ENCODE data around the gene OR51B2.

OR51B2 gene

DNA sequence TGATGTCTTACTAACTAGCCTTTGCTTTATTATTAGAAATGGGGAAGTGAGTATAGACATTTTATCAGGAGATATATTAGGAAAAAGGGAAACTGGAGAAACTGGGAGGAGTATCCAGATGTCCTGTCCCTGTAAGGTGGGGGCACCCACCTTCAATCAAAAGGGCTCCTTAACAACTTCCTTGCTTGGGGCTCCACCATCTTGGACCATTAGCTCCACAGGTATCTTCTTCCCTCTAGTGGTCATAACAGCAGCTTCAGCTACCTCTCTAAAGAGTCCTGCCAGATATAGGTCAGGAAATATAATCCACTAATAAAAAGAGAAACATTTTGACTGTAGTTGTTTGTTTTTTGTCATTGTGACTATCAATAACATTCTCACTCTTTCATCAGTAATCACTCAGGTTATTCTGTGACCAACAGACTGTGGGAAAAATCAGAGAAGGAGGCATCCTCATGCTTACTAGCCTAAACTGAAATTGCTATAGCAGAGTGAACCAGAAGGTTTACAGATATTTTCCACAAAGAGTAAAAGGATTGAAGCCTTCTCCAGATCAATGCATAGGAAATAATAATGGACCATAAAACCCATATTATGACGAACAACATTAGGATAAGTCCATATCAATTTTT is 32.8 kb downstream of the OR51B2 start:
- CTCF ChIA-PET = no interaction called here
- no peak for TF ChIP-seq CTBP1 (IDR thresholded peaks at IDR 0.05; ENCODE audit: borderline replicate concordance)
- TF ChIP-seq FOXA1 (IDR thresholded peaks at IDR 0.05) = no peak
- no peak for TF ChIP-seq LEF1 (IDR thresholded peaks at IDR 0.05; ENCODE audit: borderline replicate concordance)
- no peak for TF ChIP-seq TARDBP (IDR thresholded peaks at IDR 0.05)
- TF ChIP-seq L3MBTL2 (conservative IDR thresholded peaks at IDR 0.05) = no peak
- TF ChIP-seq PKNOX1 (IDR thresholded peaks at IDR 0.05) = no peak
- no peak for TF ChIP-seq ZNF384 (IDR thresholded peaks at IDR 0.05)
- TF ChIP-seq HDGF (IDR thresholded peaks at IDR 0.05; ENCODE audit: borderline replicate concordance) = no peak
- no peak for TF ChIP-seq ELF4 (IDR thresholded peaks at IDR 0.05)
- no peak for TF ChIP-seq SP1 (IDR thresholded peaks at IDR 0.05)
- TF ChIP-seq NFRKB (IDR thresholded peaks at IDR 0.05) = no peak
- TF ChIP-seq FOXM1 (IDR thresholded peaks at IDR 0.05; ENCODE audit: borderline replicate concordance) = no peak
- no peak for TF ChIP-seq ARNT (IDR thresholded peaks at IDR 0.05)
- TF ChIP-seq SUZ12 (IDR thresholded peaks at IDR 0.05) = no peak
- no peak for TF ChIP-seq BHLHE40 (IDR thresholded peaks at IDR 0.05; ENCODE audit: borderline replicate concordance)
- POLR2A ChIA-PET = no interaction called here
- DNase-seq (ENCODE audit: extremely low spot score) = peak; percentile 18

DNA sequence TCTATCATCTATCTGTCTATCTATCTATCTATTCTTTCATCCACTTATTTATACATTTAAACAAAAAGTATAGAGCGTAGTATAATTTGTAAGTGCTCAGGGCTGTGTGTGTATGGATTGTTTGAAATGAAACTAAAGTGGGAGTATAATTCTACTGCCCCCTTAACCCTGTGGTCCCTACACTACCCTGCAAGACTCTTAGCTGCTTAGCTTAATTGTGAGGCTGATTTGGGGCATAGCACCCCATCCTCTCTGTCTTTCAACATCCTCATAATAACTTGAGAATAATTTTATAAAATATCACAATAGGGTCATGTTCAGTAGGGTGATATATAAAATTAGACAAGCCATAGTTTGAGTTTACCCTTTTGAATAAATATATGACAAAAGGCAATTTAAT is 34.0 kb downstream of the OR51B2 start:
- DNase-seq (ENCODE audit: extremely low spot score) = no peak
- ChIA-PET POLR2A (no interaction called here), CTCF (no interaction called here)
- no peak for TF ChIP-seq CTBP1 (IDR thresholded peaks at IDR 0.05; ENCODE audit: borderline replicate concordance)
- TF ChIP-seq HDGF (IDR thresholded peaks at IDR 0.05; ENCODE audit: borderline replicate concordance) = no peak
- no peak for TF ChIP-seq ZNF384 (IDR thresholded peaks at IDR 0.05)
- TF ChIP-seq ARNT (IDR thresholded peaks at IDR 0.05) = no peak
- no peak for TF ChIP-seq FOXM1 (IDR thresholded peaks at IDR 0.05; ENCODE audit: borderline replicate concordance)
- no peak for TF ChIP-seq FOXA1 (IDR thresholded peaks at IDR 0.05)
- no peak for TF ChIP-seq ELF4 (IDR thresholded peaks at IDR 0.05)
- TF ChIP-seq FOXK2 (IDR thresholded peaks at IDR 0.05) = no peak
- no peak for TF ChIP-seq L3MBTL2 (conservative IDR thresholded peaks at IDR 0.05)
- no peak for TF ChIP-seq BHLHE40 (IDR thresholded peaks at IDR 0.05; ENCODE audit: borderline replicate concordance)
- no peak for TF ChIP-seq NFRKB (IDR thresholded peaks at IDR 0.05)

DNA sequence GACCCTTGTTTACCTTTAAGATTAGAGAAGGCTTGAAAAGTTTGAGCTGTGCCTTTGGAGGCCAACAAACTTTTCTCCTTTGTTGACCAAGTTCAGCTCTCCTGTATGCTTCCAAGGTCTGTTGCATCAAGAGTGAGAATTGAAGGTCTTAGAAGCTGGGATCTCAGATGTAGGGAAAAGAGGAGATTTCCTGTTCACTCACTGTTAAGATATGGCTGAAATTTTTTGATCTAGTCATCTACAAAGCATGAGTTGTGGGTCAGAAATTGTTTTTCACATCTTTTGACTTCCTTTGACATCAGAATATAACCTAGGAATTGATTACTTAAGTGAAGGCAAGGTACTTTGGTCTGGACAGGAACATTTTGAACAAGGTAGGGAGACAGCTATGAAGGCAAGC is 34.4 kb downstream of the OR51B2 start:
- TF ChIP-seq FOXK2 (IDR thresholded peaks at IDR 0.05) (no peak), ZNF384 (IDR thresholded peaks at IDR 0.05) (no peak), HDGF (IDR thresholded peaks at IDR 0.05; ENCODE audit: borderline replicate concordance) (no peak), SUZ12 (IDR thresholded peaks at IDR 0.05) (no peak), ARNT (IDR thresholded peaks at IDR 0.05) (no peak), L3MBTL2 (conservative IDR thresholded peaks at IDR 0.05) (no peak), CTBP1 (IDR thresholded peaks at IDR 0.05; ENCODE audit: borderline replicate concordance) (no peak)
- DNase-seq (ENCODE audit: extremely low spot score) = no peak
- CTCF ChIA-PET = no interaction called here
- POLR2A ChIA-PET = no interaction called here

DNA sequence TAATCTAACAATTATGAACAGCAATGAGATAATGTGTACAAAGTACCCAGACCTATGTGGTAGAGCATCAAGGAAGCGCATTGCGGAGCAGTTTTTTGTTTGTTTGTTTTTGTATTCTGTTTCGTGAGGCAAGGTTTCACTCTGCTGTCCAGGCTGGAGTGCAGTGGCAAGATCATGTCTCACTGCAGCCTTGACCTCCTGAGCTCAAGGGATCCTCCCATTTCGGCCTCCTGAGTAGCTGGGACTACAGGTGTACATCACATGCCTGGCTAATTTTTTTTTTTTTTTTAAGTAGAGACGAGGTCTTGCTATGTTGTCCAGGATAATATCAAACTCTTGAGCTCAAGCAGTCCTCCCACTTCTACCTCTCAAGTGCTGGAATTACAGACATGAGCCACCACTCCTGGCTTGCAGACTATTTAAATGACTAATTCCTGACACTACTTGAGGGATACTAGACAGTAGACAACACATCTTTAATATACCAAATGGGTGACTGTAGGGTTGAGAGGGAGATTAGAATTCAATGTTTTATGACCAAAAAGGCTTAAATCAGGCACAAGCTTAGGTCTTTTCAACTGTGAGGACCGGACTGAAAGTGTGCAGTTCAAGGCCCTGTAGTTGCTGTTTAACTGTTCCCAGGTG is 35.1 kb downstream of the OR51B2 start:
- no peak for DNase-seq (ENCODE audit: extremely low spot score)
- POLR2A ChIA-PET = no interaction called here
- CTCF ChIA-PET = no interaction called here
- TF ChIP-seq NFRKB (IDR thresholded peaks at IDR 0.05) (no peak), FOXK2 (IDR thresholded peaks at IDR 0.05) (no peak), ARNT (IDR thresholded peaks at IDR 0.05) (no peak), CTBP1 (IDR thresholded peaks at IDR 0.05; ENCODE audit: borderline replicate concordance) (no peak), LEF1 (IDR thresholded peaks at IDR 0.05; ENCODE audit: borderline replicate concordance) (no peak), HDGF (IDR thresholded peaks at IDR 0.05; ENCODE audit: borderline replicate concordance) (no peak), FOXM1 (IDR thresholded peaks at IDR 0.05; ENCODE audit: borderline replicate concordance) (no peak), L3MBTL2 (conservative IDR thresholded peaks at IDR 0.05) (no peak), PKNOX1 (IDR thresholded peaks at IDR 0.05) (no peak), TARDBP (IDR thresholded peaks at IDR 0.05) (no peak), SUZ12 (IDR thresholded peaks at IDR 0.05) (no peak), SP1 (IDR thresholded peaks at IDR 0.05) (no peak), FOXA1 (IDR thresholded peaks at IDR 0.05) (no peak), ZNF384 (IDR thresholded peaks at IDR 0.05) (no peak), BHLHE40 (IDR thresholded peaks at IDR 0.05; ENCODE audit: borderline replicate concordance) (no peak), ELF4 (IDR thresholded peaks at IDR 0.05) (no peak)

DNA sequence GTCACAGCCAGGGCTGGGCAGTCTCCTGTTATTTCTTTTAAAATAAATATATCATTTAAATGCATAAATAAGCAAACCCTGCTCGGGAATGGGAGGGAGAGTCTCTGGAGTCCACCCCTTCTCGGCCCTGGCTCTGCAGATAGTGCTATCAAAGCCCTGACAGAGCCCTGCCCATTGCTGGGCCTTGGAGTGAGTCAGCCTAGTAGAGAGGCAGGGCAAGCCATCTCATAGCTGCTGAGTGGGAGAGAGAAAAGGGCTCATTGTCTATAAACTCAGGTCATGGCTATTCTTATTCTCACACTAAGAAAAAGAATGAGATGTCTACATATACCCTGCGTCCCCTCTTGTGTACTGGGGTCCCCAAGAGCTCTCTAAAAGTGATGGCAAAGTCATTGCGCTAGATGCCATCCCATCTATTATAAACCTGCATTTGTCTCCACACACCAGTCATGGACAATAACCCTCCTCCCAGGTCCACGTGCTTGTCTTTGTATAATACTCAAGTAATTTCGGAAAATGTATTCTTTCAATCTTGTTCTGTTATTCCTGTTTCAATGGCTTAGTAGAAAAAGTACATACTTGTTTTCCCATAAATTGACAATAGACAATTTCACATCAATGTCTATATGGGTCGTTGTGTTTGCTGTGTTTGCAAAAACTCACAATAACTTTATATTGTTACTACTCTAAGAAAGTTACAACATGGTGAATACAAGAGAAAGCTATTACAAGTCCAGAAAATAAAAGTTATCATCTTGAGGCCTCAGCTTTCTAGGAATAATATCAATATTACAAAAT is 35.8 kb downstream of the OR51B2 start:
- no peak for DNase-seq (ENCODE audit: extremely low spot score)
- ChIA-PET POLR2A (no interaction called here), CTCF (no interaction called here)
- TF ChIP-seq BHLHE40 (IDR thresholded peaks at IDR 0.05; ENCODE audit: borderline replicate concordance) (no peak), ZNF384 (IDR thresholded peaks at IDR 0.05) (no peak), FOXK2 (IDR thresholded peaks at IDR 0.05) (no peak), L3MBTL2 (conservative IDR thresholded peaks at IDR 0.05) (no peak), HDGF (IDR thresholded peaks at IDR 0.05; ENCODE audit: borderline replicate concordance) (no peak), FOXM1 (IDR thresholded peaks at IDR 0.05; ENCODE audit: borderline replicate concordance) (no peak), LEF1 (IDR thresholded peaks at IDR 0.05; ENCODE audit: borderline replicate concordance) (no peak), SP1 (IDR thresholded peaks at IDR 0.05) (no peak), TARDBP (IDR thresholded peaks at IDR 0.05) (no peak), ARNT (IDR thresholded peaks at IDR 0.05) (no peak), CTBP1 (IDR thresholded peaks at IDR 0.05; ENCODE audit: borderline replicate concordance) (no peak), ELF4 (IDR thresholded peaks at IDR 0.05) (no peak), SUZ12 (IDR thresholded peaks at IDR 0.05) (no peak)

GRCh38 chr11:5286901-5287300 is 37.2 kb downstream of the OR51B2 start:
- DNase-seq (ENCODE audit: extremely low spot score) = no peak
- ChIA-PET POLR2A (no interaction called here), CTCF (no interaction called here)
- TF ChIP-seq FOXK2 (IDR thresholded peaks at IDR 0.05) = no peak
- no peak for TF ChIP-seq FOXM1 (IDR thresholded peaks at IDR 0.05; ENCODE audit: borderline replicate concordance)
- TF ChIP-seq HDGF (IDR thresholded peaks at IDR 0.05; ENCODE audit: borderline replicate concordance) = no peak
- TF ChIP-seq FOXA1 (IDR thresholded peaks at IDR 0.05) = no peak

Measured in HEK293T (cell line).